Activated CD8-positive, alpha-beta memory T cell treated with anti-CD3 and anti-CD28 coated beads, Interleukin-2, amount 50 U/mL, for 24 hours (primary cell): ENCODE measurements around the gene GPR12.
"Not testable (repeated sequence)": the region's sequence is repeated elsewhere in the genome, so short reads cannot be mapped to it uniquely, and the experiment has no call there.

Experiments used
- DNase-seq: peaks from one replicate; pipeline ENCODE4 v3.0.0-alpha.2; 2020; ENCODE audit errors: extremely low read depth

Gene GPR12

DNA sequence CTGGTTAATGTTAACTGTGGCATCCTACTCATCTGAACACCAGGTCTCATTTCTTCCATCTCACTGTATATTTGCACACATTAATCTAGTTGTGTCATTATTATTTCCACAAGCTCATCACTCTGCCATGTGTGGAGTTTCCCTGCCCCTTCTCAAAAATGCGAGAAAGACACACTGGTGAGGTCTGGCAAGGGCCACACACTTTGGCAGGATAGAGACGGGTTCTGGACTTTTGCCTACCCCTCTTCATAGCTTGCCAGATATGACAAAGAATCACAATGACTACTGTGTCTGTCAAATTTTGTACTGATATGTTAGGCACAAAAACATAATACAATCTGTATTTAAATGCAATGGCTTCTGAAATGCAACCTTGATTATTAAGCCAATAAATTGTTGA lies 12.9 kb downstream of the GPR12 start:
- DNase-seq: no peak

DNA sequence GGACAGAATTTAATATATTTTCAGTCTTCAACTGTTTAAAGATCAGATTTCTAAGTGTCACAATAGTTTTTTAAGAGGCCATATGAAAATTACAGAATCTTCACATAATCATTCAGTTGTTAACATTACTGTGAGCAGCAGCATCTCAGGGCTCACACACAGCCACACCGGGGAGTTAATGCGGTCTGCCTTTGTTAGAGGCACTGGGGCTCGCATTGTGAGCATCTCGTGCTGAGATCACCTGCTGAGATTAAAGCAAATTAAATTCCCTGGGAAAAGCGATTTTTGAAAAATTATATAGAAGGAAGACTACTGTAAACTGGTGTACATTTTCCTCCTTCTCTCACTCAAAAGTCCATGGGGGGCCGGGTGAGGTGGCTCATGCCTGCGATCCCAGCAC lies 16.6 kb downstream of the GPR12 start:
- DNase-seq: no peak

DNA sequence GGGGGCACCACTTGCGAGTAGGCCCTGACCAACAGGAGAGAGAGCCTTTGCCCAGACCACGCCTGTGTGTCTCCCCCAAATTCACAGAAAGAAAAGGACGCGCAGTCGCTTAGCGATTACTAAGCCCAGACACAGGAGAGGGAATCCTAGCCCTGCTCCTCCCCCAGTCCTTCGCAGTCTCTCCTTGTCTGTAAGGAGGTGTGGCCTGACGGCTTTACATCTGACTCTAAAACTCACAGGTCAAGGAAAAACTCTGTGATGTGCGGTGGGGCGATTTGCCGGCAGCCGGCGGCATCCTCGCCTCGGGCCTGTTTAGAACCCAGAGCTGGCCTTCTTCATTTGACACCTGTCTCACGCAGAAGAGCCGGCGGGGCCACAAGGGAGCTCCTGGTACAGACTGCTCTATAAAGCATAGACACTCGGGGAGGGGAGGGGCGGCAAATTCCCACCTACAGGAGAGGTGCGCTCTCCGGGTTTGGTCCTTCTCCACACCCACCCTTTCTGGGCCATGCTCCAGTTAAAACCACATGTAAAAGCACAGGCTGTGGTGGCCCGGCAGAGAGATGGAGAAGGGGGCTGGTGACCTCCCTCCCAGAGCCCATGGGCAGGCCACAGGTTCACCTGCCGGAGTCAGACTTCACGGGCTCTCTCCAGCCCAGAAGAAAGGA lies 17.8 kb downstream of the GPR12 start:
- DNase-seq: no peak

DNA sequence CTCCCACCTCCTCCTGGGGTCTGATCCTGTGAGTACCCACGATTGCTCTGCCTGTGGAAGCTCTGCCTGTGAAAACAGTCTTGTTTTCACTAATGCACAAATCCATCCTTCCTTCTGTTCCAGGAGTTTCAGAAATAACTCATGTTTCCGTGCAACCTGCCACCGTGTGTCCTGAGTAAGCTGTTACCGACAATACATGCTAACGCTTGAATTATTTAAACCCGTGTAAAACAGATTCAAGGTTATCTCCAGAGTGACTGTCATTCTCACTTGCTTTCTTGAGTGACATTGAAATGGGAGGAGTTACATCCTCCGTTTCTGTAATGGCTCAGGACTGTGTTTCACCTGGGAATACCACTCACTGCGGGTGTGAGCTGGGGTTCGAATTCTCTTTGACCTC lies 24.9 kb downstream of the GPR12 start:
- no peak for DNase-seq

DNA sequence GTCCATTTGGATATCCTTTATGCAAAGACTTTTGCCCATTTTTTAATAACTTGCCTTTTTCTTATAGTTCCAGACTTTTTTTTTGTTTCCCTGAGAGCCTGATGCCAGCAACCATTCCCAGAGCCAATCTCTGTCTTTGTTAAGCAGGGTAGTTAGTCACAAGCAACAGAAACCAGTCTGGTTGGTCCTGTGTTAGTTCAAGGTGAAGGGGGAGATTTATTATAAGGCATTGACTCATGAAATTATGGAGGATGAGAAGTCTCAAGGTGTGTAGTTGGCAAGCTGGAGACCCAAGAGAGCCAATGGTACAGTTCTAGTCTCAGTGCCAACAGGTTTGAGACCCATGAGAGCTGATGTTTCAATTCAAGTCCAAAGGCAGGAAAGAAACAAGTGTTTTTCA lies 33.0 kb downstream of the GPR12 start:
- DNase-seq: no peak

DNA sequence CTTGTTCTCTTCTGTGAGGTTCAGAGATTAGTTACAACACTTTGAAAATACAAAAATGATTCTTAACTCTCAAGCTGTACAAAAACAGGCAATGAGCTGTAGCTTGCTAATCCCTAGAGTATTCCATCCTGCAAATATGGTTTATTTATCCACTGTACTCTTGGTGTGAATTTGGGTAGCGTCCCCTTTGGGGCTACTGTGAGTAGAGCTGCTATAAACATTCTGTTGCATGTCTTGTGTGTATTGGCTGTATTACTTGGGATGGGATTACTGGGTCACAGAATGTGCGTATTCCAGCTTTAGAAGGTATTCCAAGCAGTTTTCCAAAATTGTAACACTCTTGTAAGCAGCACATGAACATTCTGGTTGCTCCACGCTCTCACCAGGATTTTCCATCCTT lies 33.5 kb downstream of the GPR12 start:
- DNase-seq: no peak

DNA sequence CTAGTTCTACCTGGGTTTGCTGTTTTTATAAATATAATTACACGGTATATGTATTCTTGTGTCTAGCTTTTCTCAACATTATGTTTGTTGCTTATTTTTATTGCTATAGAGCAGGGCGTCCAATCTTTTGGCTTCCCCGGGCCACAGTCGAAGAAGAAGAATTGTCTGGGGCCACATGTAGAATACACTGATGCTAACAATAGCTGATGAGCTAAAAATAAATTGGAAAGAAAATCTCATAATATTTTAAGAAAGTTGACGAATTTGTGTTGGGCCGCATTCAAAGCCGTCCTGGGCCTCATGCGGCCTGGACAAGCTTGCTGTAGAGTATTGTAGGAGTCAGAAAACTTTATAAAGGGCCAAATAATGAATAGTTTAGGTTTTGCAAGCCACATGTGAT lies 33.9 kb downstream of the GPR12 start:
- no peak for DNase-seq

DNA sequence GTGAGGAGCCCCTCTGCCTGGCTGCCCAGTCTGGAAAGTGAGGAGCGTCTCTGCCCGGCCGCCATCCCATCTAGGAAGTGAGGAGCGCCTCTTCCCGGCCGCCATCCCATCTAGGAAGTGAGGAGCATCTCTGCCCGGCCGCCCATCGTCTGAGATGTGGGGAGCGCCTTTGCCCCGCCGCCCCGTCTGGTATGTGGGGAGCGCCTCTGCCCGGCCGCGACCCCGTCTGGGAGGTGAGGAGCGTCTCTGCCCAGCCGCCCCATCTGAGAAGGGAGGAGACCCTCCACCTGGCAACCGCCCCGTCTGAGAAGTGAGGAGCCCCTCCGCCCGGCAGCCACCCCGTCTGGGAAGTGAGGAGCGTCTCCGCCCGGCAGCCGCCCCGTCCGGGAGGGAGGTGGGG lies 37.0 kb downstream of the GPR12 start:
- DNase-seq: not testable (repeated sequence)

DNA sequence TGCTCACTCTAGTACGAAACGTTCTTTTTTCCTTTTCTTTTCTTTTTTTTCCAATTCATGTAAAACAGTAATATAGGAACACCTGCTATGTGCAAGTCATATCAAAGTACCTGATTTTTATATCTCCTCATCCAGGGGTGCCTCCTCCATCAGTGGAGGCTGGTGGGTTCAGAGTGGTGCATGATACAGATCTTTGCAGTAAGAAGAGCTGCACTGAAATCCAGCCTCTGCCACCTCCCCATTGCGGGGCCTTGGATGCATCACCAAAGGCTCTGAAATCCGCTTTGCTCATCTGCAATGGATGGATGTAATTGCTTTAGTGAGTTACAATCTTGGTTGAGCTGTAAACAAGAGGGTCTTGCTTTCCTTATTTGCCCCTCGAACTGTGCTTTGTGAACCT lies 38.3 kb downstream of the GPR12 start:
- no peak for DNase-seq

DNA sequence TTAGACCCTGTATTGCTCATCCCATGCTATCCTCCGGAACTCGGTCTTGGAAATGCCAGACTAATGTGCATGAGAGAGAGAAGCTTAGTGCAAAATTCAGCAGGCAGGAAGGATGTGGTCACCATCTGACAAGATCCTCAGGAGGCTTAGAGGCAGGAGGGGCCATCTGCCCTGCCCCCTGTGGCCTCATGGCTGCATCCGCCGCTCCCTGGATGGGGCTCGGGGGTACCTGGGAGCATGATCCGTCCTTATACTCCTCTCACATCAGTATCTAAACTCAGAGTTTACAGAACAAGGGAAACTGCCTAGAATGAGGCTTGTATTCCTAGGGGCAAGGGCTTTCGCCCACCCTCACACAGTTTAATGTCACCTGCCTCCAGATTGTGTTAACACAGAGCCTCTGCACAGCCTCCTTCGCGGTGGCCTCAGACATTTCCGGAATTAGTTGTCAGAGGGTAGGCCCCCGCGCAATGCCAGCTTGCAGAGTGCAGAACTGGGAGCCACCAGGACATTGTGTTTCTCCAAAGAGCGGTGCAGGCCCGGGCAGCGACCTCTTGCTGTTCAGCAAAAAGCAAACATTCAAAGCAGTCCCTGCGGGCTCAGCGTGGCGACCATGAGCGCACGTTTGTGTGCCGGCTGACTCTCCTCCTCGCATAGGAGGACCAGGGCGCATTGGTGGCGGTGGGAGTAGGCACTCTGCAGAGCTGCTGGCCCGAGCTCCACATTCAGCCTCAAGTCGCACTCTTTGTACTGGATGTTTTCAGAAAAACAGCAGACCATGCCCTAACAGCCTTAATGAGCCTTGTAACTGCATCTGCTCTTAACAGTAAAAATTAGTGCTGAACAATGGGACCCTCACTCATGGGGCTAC lies 39.1 kb downstream of the GPR12 start:
- DNase-seq: no peak

DNA sequence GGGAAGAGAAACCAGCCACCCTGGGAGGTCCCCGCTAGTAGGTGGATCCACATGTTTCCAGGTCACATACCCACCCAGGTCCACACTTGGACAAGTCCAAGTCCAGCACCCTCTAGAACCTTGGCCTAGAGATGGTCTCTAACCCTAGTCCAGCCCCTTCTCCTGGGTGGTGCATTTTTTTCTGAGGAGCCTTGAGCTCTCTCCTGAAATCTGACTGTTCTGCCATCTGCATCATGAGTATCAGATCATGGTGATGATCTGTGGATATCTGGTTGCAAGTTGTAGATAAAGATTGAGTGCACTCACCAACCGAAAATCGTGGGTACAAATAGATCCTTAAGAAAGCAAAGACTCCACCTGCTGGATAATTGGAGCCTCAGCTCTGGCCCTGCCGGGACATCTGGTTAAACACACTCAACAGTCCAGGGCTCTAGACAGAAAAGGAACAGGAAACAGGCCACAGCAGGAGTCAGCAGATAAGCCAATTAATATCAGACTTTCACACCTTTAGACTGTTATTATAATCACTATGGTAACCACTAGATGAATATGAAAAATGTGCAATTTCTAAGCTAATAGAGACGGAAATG lies 41.1 kb downstream of the GPR12 start:
- DNase-seq: no peak

DNA sequence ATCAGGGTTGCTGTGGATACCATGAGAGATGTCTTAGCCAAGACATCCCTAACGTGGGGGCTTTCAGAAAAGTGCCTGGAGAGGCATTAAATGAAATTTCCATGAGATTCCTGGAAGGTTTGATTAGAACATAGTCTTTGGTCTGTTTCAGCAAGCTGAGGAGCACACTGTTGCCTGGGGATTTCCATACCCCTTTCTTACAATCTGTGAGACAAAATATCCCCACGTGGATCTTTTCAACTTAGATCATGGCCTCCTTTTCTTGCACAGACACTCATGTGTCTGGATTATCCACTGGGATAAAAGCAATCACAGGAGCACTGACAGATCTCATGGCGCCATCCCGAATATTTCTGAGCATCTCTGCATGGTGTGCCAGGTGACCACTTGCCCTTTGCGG lies 41.7 kb downstream of the GPR12 start:
- DNase-seq: no peak

DNA sequence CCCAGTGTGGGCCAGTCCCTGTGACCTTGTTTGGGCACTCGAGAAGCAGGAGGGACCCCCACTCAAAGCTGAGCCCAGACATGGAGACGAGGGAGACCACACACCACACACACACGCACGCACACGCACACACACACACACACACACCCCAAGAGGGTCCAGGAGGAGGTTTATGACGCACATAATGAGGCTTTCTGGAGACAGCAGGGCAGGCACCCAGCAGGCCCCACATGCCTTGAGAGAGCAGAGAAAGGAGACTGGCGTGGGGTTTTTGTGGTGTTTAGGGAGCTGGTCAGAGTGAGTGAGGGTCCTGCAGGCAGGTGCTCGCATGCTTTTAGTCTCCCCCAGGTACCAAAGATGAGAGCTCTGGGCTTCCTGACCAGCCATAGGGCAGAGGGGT lies 42.4 kb downstream of the GPR12 start:
- no peak for DNase-seq

DNA sequence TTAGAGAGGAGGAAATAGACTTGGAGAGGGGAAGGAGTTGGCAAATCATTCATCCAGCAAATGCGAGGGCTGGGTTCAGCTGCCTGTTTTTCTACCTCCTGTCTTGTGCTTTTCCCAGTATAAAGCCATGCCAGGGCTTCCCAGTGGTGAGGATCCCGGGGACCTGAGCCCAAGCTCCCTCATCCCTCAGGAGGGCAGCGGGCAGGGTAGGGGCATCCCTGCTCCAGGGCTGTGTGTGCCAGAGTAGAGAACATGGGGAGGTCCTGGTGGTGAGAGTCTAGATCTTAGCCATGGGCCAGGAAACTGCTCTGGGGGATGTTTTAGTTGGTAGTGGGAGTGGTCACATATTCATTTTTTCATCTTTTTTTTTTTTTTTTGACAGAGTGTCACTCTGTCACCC lies 43.6 kb downstream of the GPR12 start:
- DNase-seq: no peak

DNA sequence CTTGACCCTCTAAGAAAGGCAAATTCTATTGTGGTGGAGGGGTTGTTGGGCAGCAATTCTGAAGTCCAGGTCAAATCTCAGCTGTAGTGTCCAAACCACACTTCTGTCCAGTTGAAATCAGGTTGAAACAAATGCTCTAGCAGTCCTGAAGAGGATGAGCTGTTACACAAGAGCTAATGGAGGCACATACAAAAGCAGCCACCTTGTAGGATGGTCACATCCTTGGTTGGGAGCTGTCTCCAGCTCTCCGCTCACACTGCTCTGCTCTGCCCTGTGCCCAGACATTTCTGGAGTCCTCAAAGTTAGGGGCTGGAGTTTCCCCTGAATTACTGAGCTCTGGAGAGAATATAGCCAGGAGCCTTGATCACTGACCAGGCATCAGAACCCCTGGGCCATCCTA lies 47.2 kb downstream of the GPR12 start:
- no peak for DNase-seq

DNA sequence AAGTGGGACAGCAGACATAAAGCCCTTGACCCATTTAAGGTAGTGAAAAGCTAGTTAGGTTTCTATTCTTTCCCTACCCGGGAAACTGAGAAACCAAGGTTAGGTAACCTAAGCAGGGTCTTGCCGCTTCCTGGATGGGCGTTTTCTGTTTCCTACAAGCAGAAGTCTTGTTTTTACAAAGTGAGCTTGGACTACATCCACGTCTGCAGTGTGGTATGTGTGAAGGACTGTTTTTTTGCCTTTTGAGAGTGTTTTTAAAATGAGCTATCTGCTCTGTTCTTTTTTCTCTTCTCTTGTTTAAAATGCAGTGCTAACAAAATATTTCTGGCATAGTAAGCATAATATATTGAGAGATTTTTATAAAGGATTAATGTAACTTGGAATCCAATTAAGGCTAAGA lies 49.4 kb downstream of the GPR12 start:
- no peak for DNase-seq

DNA sequence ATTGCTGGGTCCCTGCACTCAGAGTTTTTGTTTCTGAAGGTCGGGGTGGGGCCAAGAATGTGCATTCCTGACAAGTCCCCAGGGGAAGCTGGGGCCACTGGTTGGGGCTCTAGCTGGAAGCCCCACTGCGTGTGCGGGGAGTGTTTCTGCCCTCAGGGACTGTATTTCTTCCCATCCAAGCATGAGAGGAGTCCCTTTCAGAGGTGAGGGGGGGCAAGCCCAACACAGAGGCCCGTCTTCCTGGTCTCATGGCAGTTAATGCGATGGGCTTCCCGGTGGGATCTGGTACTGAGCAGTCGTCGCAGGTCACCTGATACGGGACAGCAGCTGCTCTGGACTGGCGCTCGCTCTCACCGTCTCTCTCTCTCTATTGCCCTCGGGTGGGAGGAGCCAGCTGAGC lies 50.4 kb downstream of the GPR12 start:
- no peak for DNase-seq

DNA sequence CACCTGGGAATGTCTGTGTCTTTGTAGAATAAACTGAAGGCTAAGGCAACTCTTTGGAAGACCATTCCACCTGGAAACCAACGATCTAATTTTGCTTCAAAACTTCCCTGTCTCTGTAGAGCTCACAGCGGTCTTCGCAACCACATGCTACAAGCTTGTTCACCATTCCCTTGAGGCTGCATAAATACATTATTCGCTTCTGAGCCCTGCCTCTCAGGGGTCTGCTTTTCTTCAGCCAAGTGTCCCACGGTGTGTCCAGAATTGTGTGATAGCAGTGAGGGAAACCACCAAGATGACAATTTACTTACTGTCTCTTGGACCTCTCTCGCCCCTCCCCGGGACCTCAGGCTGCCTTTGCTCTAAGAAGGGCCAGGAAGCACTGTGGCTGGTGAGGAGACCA lies 51.1 kb downstream of the GPR12 start:
- DNase-seq: no peak

DNA sequence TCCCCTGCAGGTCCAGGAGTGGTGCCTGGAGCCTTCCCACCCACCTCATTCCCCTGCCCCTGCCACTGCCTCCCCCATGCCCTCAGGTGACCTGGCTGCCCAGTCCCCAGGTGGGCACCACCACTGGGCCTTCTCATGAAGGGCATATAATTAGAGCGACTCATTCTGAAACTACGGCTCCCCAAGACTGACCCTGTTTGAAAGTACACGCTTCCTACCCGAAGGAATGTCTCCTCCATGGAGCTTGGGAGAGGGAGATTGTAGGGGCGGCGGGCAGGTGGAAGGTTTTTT lies 52.6 kb downstream of the GPR12 start:
- no peak for DNase-seq

DNA sequence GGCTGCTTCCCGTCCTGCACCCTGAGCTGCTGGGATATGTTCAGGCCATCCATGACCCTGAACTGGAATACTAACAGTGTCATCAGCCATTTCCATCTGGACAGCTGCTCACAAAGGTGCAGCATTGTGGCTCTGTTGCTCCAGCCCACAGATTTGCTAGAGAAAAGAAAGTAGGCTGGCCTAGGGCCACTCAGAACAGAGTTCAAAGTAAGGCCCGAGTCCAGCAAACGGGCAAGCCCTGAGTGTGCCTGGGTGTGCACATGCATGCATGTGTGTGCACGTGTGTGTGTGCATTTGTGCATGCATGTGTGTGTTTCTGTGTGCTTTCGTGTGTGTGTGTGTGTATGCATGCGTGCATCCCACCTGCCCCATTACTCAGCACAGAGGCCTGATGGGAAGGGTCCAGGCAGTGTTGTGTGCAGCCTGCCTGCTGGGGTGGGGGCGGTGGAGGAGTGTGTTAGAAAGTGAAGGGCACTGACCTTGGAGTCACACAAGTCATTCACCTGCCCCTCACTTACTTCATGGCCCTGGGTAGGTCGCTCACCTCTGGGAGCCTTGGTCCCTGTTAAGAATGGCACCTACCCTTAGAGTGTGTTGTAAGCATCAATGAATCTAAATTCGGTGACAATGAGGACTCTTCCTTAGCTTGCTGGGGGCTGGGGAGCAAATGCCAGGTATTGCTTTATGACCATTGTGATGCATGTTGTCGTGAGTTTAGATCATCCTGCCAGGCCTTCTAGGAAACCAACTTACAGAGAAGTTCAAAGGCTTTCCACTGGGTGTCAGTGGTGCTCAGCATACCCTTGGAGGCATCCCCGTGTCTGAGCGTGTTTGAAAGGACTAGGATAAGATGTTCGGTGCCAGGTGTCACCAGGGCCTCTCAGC lies 53.2 kb downstream of the GPR12 start:
- DNase-seq: no peak

DNA sequence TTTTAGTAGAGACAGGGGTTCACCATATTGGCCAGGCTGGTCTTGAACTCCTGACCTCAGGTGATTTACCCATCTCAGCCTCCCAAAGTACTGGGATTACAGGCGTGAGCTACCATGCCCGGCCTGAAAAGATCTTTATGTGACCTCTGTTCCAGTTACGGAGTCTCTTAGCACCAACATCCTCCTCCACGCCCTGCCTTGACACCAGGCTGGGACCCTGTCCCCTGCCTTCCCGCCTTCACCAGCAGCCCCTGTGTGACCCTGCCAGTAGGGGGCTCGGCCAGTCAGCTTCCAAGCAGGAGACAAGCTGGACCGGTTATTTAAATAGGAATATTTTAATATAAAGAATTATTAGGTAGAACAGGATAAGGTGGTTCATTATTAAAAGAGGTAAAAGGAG lies 54.2 kb downstream of the GPR12 start:
- DNase-seq: no peak

DNA sequence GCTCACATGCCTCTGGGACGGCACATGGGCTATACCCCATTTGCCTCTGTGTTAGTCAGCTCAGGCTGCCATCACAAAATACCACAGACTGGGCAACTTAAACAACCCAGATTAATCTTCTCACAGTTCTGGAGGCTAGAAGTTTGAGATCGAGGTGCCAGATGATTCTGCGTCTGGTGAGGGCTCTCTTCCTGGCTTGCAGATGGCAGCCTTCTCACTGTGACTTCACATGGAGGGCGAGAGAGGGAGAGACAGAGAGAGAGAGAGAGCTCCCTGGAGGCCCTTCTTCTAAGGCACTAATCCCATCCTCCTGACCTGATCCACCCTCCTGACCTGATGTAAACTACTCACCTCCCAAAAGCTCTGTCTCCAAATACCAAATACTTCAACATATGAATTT lies 55.0 kb downstream of the GPR12 start:
- DNase-seq: no peak
